Muscle layer of colon (tissue), 2 donors: Measurements from ENCODE around the gene OASL.
"Not testable (repeated sequence)": the region's sequence is repeated elsewhere in the genome, so short reads cannot be mapped to it uniquely, and the experiment has no call there.

Experiments used
- H3K27ac ChIP-seq: one replicate; pipeline ENCODE4 v1.7.0; 2013; ENCODE audit warnings: low read depth, mild to moderate bottlenecking, low read length, moderate library complexity
- H3K27me3 ChIP-seq, 2 donors: one replicate each; pipeline ENCODE4 v1.7.0; 2013; ENCODE audit warnings: low read length in 2 of 2, mild to moderate bottlenecking in 2 of 2; ENCODE audit not compliant: insufficient read depth in 2 of 2, control insufficient read depth in 1 of 2
- H3K36me3 ChIP-seq: one replicate; pipeline ENCODE4 v1.7.0; 2013; ENCODE audit warnings: mild to moderate bottlenecking, low read length; ENCODE audit not compliant: insufficient read depth
- H3K4me1 ChIP-seq: one replicate; pipeline ENCODE4 v1.7.0; 2013; ENCODE audit warnings: mild to moderate bottlenecking, low read length; ENCODE audit not compliant: insufficient read depth
- H3K4me3 ChIP-seq, 2 donors: one replicate each; pipeline ENCODE4 v1.7.0; 2013; ENCODE audit warnings: low read length in 2 of 2, low read depth in 1 of 2, mild to moderate bottlenecking in 1 of 2, moderate library complexity in 1 of 2
- H3K9ac ChIP-seq: one replicate; pipeline ENCODE4 v1.7.0; 2013; ENCODE audit warnings: low read length
- H3K9me3 ChIP-seq: one replicate; pipeline ENCODE4 v1.7.0; 2013; ENCODE audit warnings: mild to moderate bottlenecking, low read length
- donor health status: abdominal sarcoma.
- donor health status: Adenocarcinoma of cecum.

The OASL gene

DNA sequence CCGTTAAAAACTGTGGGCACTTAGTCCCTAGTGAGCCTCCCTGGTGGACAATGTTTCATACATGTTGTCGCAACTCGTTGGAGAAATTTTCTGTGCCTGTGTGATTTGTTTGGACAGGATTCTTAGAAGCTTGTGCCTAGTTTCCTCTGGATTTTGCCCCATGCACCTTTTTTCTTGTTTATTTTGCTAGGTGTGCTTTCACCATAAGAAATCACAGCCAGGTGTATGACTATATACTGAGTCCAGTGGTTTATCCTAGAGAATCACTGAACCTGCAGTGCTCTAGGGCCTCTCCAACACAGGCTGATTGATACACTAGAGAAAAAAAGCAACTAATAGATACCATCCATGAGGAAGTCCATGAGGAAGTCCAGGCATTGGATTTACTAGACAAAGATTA is 33.1 kb upstream of the OASL start:
- no peaks in the 10 kb centered on the region for H3K36me3 ChIP-seq

DNA sequence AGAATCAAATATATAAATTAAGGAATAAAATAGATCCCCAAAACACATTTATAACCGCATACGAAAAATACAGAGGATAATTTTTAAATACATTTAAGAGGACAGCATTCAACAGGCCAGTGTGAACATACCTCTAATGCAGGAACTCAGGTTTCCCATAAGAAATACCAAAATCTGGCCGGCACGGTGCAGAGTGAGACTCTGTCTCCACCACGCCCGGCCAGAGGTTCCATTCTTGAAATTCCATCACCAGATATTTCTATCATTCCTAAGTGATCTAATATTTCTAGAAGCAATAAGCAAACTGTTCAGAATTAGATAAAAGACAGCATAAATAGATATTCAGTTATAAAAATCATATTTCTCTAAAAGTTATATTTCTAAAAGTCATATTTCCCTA is 30.2 kb upstream of the OASL start:
- Histone ChIP-seq H3K27me3 (no peaks in the 10 kb centered on the region), H3K9ac (no peak overlapping the region), H3K9me3 (no peaks in the 10 kb centered on the region), H3K4me3 (no peak overlapping the region), H3K27ac (no peak overlapping the region), H3K4me1 (no peaks in the 10 kb centered on the region), H3K36me3 (no peaks in the 10 kb centered on the region)

More for the DNA sequence above, 33.1 kb upstream of the OASL start:
- no peak overlapping the region for H3K27ac ChIP-seq
- H3K27me3 ChIP-seq: no peaks in the 10 kb centered on the region
- H3K9me3 ChIP-seq: no peaks in the 10 kb centered on the region
- no peak overlapping the region for H3K9ac ChIP-seq
- no peaks in the 10 kb centered on the region for H3K4me1 ChIP-seq
- no peak overlapping the region for H3K4me3 ChIP-seq

DNA sequence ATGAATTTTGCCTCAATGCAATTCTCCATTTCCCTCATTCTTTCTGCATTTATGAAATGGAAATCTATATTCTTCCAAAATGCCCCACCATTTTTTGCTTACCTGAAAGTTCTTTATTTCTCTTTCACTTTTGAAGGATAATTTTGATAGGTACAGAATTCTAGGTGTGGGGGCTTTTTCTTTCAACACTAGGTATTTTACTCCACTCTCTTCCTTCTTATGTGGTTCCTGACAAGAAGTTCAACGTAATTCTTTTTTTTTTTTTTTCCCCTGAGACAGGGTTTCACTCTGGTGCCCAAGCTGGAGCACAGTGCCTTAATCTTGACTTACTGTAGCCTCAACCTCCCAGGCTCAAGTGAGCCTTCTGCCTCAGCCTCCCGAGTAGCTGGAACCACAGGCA is 26.3 kb upstream of the OASL start:
- Histone ChIP-seq H3K9ac (no peak overlapping the region), H3K4me3 (no peak overlapping the region), H3K36me3 (no peaks in the 10 kb centered on the region), H3K27me3 (no peaks in the 10 kb centered on the region), H3K9me3 (no peaks in the 10 kb centered on the region), H3K4me1 (no peaks in the 10 kb centered on the region), H3K27ac (no peak overlapping the region)

DNA sequence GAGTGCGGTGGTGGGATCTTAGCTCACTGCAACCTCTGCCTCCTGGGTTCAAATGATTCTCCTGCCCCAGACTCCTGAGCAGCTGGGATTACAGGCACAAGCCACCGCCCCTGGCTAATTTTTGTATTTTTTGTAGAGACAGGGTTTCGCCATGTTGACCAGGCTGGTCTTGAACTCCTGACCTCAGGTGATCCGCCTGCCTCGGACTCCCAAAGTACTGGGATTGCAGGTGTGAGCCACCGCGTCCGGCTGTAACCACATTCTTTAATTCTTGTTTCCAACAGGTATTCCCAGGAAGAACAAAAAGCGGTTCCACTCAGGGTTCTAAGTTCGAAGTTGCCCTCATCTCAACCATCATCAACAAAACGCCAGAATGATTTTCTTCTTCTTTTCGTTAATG is 25.5 kb upstream of the OASL start:
- not testable (repeated sequence) for H3K27ac ChIP-seq, H3K9ac ChIP-seq, H3K4me1 ChIP-seq, H3K27me3 ChIP-seq, H3K36me3 ChIP-seq, H3K4me3 ChIP-seq, H3K9me3 ChIP-seq

DNA sequence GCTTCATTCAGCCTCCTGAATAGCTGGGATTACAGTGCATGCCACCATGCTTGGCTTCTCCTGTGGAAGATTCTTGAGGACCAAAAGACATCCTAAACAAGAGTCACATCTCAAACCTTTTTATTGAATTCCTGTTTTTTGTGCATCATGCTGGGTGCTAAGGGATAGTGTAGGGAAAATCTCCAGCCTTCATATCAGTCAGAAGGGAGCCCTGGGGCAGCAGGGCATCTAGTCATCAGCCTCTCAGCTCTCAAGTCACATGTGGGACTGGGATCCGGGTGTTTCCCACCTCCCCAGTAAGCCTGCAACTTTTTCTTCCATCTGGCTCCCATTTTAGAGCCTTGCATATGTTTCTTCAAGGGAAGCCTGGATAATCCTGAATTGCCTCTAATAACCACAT is 25.1 kb upstream of the OASL start:
- no peaks in the 10 kb centered on the region for H3K27me3 ChIP-seq

DNA sequence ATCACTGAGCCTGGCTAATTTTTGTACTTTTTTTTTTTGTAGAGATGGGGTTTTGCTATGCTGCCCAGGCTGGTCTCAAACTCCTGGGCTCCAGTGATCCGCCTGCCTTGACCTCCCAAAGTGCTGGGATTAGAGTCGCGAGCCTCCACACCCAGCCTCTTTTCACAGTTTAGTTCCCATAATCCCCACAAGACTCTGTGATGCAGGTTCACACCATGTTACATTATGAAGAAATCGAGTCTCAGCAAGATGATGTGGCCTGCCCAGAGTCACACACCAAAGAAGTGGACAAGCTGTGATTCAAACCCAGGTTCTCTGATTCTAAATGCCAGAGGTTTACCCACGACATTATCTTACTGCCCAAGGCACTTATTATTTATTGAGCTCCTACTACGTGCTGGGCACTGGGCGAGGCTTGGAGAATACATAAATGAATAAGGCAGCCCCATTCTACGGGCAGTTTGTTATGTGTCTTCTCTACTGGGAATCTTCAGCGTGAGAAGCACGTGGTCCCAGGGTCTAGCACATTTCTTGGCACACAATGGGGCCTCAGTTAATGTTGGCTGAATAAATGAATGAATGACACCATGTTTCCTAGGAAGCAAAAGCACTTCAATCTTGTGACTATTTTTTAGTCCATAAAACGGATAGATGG is 23.5 kb upstream of the OASL start:
- H3K27ac ChIP-seq: no peak overlapping the region
- no peak overlapping the region for H3K9ac ChIP-seq
- no peaks in the 10 kb centered on the region for H3K4me1 ChIP-seq
- H3K36me3 ChIP-seq: no peaks in the 10 kb centered on the region
- no peaks in the 10 kb centered on the region for H3K27me3 ChIP-seq
- no peaks in the 10 kb centered on the region for H3K9me3 ChIP-seq
- no peak overlapping the region for H3K4me3 ChIP-seq

More for the DNA sequence above, 25.1 kb upstream of the OASL start:
- Histone ChIP-seq H3K9ac (no peak overlapping the region), H3K4me1 (no peaks in the 10 kb centered on the region), H3K4me3 (no peak overlapping the region), H3K9me3 (no peaks in the 10 kb centered on the region), H3K27ac (no peak overlapping the region), H3K36me3 (no peaks in the 10 kb centered on the region)

DNA sequence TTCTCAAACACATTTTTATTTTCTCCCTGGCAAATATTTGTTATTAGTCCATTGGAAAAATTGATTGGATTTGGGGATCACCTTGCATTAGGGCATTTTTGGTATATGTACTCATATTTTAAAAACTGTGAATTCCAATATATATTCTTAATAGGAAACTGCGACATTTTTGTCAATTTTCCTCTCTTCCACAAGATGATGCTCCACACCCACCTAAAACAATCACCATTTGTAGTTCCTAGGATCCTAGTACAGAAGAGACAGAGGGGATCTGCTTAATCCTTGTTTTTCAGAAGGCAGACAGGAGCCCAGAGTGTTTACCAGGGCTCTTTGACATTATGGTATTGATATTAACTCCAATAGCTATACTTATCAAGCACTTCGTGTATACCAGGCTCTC is 22.8 kb upstream of the OASL start:
- no peaks in the 10 kb centered on the region for H3K4me1 ChIP-seq
- H3K27ac ChIP-seq: no peak overlapping the region
- no peak overlapping the region for H3K4me3 ChIP-seq
- H3K9ac ChIP-seq: no peak overlapping the region
- H3K9me3 ChIP-seq: no peaks in the 10 kb centered on the region
- no peaks in the 10 kb centered on the region for H3K36me3 ChIP-seq
- H3K27me3 ChIP-seq: no peaks in the 10 kb centered on the region

DNA sequence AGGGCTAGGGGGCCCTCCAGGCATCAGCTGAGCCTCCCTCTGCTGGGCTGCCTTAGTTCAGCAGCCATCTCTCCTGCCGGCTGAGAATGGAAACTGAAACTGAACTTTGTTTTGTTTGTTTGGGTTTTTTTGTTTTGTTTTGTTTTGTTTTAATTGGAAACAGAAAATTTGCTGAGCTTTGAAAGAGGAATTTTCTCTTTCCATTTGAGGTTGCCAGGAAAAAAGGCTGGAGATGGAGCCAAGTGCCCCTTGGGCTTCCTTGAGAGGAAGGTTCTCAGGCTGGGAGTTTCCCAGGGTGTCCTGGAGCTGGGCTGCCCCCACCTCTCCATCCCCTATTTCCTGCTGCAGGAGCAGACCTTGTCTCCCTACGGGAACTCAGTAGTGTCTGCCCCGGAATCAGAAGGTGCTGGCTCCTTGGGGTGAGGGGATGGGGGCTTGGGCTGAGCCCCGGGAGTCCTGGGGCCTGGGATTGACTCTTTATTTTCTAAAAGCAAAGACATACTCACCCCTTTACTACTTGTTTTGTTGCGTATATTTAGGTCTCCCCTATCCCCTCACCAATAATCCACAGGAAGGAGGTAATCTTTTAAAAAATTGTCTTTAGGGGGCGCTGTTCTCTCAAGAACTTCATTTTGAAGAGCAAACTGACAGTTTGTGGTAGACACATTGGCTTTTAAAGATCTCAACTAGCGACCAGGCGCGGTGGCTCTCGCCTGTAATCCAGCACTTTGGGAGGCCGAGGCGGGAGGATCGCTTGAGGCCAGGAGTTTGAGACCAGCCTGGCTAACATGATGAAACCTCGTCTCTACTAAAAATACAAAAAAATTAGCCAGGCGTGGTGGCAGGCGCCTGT is 21.3 kb upstream of the OASL start:
- no peaks in the 10 kb centered on the region for H3K4me1 ChIP-seq
- no peak overlapping the region for H3K27ac ChIP-seq
- H3K4me3 ChIP-seq: peak overlapping the region in 1 of 2 donors; percentile 35
- H3K27me3 ChIP-seq: no peaks in the 10 kb centered on the region
- no peaks in the 10 kb centered on the region for H3K9me3 ChIP-seq
- no peak overlapping the region for H3K9ac ChIP-seq
- no peaks in the 10 kb centered on the region for H3K36me3 ChIP-seq

DNA sequence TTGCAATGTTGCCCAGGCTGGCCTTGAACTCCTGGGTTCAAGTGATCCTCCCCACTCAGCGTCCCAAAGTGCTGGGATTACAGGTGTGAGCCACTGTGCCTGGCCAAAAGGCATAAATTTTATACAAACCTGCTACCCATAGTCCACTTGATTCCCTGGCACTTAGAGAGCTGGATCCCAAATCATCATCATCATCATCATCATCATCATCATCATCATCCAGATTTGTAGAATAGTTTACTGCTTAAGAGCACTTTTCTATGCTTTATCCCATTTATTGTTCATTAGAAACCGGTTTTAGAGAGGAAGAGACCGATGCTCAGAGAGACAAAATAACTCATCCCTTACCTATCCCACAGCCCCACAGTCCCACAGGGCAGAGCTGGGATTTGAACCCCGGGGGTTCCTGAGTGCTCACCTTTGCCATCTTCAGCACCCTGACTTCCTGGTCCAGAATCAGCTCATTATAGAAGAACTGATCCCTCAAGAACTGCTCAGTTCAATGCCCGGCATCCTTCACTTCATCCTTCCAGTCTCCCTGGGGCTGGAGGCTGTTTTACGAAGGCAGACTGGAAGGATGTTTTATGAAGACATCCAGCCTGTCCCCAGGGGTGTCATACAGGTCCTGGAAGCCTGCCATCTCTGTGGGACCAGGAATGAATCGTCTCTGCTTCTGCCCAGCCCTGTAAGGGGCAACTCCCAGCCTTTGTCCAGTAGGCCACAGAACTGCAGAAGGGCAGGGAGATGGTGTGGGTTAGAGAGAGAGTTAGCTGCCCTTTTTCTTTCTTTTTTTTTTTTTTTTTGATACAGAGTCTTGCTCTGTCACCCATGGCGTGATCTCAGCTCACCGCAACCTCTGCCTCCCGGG is 20.2 kb upstream of the OASL start:
- Histone ChIP-seq H3K27me3 (no peaks in the 10 kb centered on the region), H3K9ac (no peak overlapping the region), H3K9me3 (no peaks in the 10 kb centered on the region), H3K36me3 (no peaks in the 10 kb centered on the region), H3K27ac (no peak overlapping the region), H3K4me3 (no peak overlapping the region), H3K4me1 (no peaks in the 10 kb centered on the region)

DNA sequence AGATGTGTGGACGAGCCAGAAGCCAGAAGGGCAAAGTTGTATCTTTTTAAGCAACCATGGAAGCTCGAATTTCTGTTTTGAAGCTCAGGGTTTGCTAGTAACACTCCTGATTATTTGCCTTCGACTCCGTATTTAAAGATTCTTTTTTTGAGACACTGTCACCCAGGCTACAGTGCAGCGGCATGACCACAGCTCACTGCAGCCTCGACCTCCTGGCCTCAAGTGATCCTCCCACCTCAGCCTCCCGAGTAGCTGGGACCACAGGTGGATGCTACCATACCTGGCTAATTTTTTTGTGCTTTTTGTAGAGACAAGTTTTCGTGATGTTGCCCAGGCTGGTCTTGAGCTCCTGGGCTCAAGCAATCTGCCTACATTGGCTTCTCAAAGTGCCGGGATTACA is 18.7 kb upstream of the OASL start:
- H3K36me3 ChIP-seq: no peaks in the 10 kb centered on the region
- no peaks in the 10 kb centered on the region for H3K9me3 ChIP-seq
- no peak overlapping the region for H3K9ac ChIP-seq
- H3K27ac ChIP-seq: no peak overlapping the region
- H3K27me3 ChIP-seq: no peaks in the 10 kb centered on the region
- no peaks in the 10 kb centered on the region for H3K4me1 ChIP-seq
- H3K4me3 ChIP-seq: no peak overlapping the region

DNA sequence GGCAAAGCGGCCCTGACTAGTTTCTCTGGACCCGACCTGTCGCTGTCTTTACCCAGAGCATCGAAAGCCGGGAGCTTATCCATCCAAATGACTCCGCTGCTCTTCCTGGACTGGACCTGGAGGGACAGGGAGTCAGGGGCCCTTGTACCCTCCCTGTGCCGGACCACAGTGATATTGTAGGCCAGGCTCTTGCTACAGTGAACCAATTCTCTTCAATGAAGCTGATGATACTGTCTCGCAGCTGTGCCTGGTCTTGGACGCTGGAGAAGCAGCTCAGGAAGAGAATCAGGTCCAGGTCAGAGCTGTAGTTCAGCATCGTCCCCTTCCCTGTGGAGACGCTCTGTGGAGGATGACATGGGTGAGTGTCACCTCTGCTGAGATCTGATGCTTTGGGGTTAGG is 14.7 kb upstream of the OASL start:
- Histone ChIP-seq H3K9me3 (no peaks in the 10 kb centered on the region), H3K9ac (no peak overlapping the region), H3K4me3 (no peak overlapping the region), H3K27me3 (no peaks in the 10 kb centered on the region), H3K4me1 (no peaks in the 10 kb centered on the region), H3K36me3 (no peaks in the 10 kb centered on the region), H3K27ac (no peak overlapping the region)
